Muscle of leg (tissue), 11 donors: ENCODE measurements around the gene FAM184B. TPM values are rescaled to one million over a fixed set of nuclear protein-coding genes. Genes with fewer than 3 reads are reported as not detected.
A peak's percentile ranks its signal among the peaks of the same experiment; 100 is the strongest.

Source experiments
- DNase-seq: peaks from one replicate; pipeline ENCODE4 v3.0.0; 2013
- H3K27ac ChIP-seq: one replicate; pipeline ENCODE4 v1.5.1; 2013; ENCODE audit warnings: mild to moderate bottlenecking, low read length, control low read depth
- H3K27me3 ChIP-seq: one replicate; pipeline ENCODE4 v1.6.1; 2013; ENCODE audit warnings: low read length; ENCODE audit not compliant: control insufficient read depth, insufficient read depth
- H3K36me3 ChIP-seq: one replicate; pipeline ENCODE4 v1.6.1; 2013; ENCODE audit warnings: low read length; ENCODE audit not compliant: control insufficient read depth, insufficient read depth
- H3K4me1 ChIP-seq: one replicate; pipeline ENCODE4 v1.6.1; 2013; ENCODE audit warnings: low read length; ENCODE audit not compliant: control insufficient read depth, insufficient read depth
- H3K4me3 ChIP-seq: one replicate; pipeline ENCODE4 v1.5.1; 2013; ENCODE audit warnings: low read length, control low read depth
- H3K9me3 ChIP-seq: replicated peaks from 2 replicates; pipeline ENCODE4 v1.6.1; 2013; ENCODE audit warnings: low read depth, low read length; ENCODE audit not compliant: control insufficient read depth
- WGBS: methylation state at CpG from one replicate; pipeline ENCODE4 v1.1.5; 2013; ENCODE audit warnings: missing lambda C conversion rate; ENCODE audit not compliant: insufficient coverage; 5-methylcytosine and 5-hydroxymethylcytosine counted together
- polyA plus RNA-seq, 8 donors: library from polyadenylated mRNA; unstranded; fragments of 120-200 nt; gene quantifications; one replicate each; pipeline versions ENCODE4 v1.2.1 to v1.2.3, GENCODE V29; 2013; ENCODE audit warnings: inconsistent platforms in 1 of 8, low replicate concordance in 1 of 8; ENCODE audit not compliant: insufficient read length in 8 of 8, insufficient read depth in 1 of 8
- total RNA-seq: library from RNA; stranded (reverse); fragments of 120-200 nt; gene quantifications from one replicate; pipeline ENCODE4 v1.2.4, GENCODE V29; 2013

Gene FAM184B
- total and polyA plus RNA-seq, 9 donors: 1.1 to 6.4 (median 4.1) TPM

DNA sequence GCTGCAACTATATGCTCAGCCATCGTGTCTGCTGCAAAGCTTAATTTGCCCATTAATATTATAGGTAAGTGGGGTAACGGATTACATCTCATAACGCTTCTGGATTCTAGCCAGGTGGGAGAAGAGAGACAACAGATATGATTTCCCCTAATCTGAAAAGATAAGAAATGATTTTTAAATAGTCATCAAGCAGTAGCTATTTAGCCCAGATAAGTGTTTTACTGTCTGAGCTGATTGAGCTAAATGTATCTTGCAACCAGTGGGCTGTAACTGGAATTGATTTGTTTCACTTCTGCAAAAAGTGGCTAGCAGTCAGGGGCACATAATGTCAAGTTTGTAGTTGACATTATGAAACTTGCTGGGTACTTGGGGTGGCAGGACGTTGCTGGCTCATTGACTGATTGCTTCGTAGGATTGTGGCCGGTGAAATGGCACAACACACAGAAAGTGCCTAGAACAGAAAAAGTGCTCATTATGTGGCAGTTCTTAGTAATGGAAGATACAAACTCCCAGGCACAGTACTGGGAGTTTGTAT, 185.9 kb downstream of the FAM184B start:
- whole genome bisulfite sequencing: 92% methylated on average over 2 of the region's 6 CpGs
- no peak overlapping the region for H3K27ac ChIP-seq
- H3K4me3 ChIP-seq: no peak overlapping the region
- no peaks in the 10 kb centered on the region for H3K27me3 ChIP-seq
- H3K4me1 ChIP-seq: no peaks in the 10 kb centered on the region
- peaks cover 66% of the 10 kb centered on the region for H3K36me3 ChIP-seq
- DNase-seq: peak; percentile 53
- no peaks in the 10 kb centered on the region for H3K9me3 ChIP-seq

DNA sequence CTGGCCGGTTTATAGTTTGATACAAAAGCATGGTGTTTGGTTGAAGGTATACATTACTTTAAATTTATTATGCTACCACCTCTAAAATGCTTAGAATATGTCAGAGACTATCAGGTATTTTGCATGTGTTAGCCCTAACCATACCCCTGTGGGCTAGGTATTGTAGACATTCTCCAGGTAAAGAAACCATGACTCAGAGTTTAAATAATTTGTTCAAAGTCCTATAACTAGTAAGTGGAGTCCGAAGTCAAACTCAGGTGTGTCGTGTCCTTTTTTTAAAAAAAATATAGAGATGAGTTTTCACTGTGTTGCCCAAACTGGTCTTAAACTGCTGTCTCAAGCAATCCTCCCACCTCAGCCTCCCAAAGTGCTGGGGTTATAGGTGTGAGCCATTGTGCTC, 192.1 kb downstream of the FAM184B start:
- Histone ChIP-seq H3K36me3 (peaks cover 67% of the 10 kb centered on the region), H3K4me1 (no peaks in the 10 kb centered on the region), H3K27me3 (no peaks in the 10 kb centered on the region), H3K4me3 (no peak overlapping the region), H3K27ac (no peak overlapping the region), H3K9me3 (no peaks in the 10 kb centered on the region)
- no CpG with 5 or more reads among the region's 3 CpGs for WGBS
- DNase-seq: no peak

DNA sequence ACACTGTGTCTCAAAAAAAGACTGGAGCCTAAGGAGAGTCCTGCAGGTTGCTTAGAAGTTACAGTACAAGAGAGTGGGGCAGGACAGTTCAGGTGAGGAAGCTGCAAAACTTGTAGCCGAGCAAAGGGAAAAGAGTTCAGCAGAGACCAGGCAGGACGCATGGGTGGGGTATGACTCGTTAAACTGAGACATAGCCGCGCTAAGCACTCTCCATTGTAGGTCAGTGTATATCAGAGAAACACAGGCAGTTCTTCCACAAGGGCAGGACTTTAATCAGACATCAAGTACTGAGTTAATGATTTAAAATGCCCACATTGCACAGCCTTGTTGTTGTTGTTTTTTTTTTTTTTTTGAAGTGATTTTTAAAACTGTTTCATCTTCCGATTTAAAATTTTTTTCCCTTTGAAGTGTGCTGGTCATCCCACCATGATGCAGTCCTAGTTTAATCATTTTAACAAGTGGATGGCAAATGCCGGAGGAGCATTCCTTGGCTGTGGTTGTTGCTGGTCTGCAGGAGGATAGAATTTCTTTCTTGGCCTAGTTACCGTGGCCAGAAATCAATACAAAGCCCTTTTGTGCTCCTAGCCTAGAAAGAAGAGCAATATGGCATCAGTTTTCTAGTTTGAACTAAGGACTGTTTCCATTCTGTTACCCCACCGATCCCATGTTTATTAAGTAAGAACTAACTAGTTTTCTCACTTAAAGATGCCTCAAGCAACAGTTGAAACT, 194.2 kb downstream of the FAM184B start:
- no peaks in the 10 kb centered on the region for H3K4me1 ChIP-seq
- no peaks in the 10 kb centered on the region for H3K9me3 ChIP-seq
- no peak overlapping the region for H3K27ac ChIP-seq
- no peaks in the 10 kb centered on the region for H3K27me3 ChIP-seq
- H3K36me3 ChIP-seq: peaks cover 77% of the 10 kb centered on the region
- WGBS: 91% methylated on average over 5 of the region's 9 CpGs
- no peak overlapping the region for H3K4me3 ChIP-seq
- no peak for DNase-seq

DNA sequence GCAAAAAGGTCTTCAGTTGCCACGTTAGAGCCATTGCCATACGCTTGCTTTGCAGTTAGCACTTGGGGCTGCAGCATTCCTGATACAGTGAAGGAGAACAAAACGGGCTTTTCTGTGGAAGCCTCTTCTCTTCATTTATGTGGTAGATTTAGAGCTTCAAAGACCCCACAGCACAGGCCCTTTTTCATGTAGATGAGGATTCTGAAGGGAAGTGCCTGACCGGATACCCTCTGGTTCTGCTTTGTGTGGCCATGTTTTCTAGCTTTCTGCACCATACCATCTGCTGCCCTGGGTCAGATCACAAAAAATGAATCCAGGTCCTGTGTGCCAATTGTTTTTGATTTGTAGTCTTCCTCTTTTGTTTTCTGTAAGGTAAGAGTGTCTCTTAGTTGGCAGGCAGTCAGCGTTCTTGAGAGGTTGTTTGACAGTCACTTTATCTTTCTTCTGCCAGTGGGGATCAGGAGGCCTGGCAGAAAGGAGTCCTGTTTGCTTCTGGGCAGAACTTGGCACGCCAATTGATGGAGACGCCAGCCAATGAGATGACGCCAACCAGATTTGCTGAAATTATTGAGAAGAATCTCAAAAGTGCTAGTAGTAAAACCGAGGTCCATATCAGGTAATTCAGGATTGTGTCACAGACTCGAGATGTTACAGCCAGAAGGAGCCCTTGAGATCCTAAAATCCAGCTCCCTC, 196.8 kb downstream of the FAM184B start:
- H3K4me3 ChIP-seq: no peak overlapping the region
- no peak overlapping the region for H3K27ac ChIP-seq
- H3K27me3 ChIP-seq: no peaks in the 10 kb centered on the region
- peaks cover 6% of the 10 kb centered on the region for H3K4me1 ChIP-seq
- 94% methylated on average over 8 of the region's 10 CpGs for WGBS
- H3K36me3 ChIP-seq: peaks cover 79% of the 10 kb centered on the region
- DNase-seq: no peak
- H3K9me3 ChIP-seq: no peaks in the 10 kb centered on the region

GRCh38 chr4:17583941-17584340, 197.5 kb downstream of the FAM184B start:
- no peaks in the 10 kb centered on the region for H3K27me3 ChIP-seq
- H3K4me1 ChIP-seq: peaks cover 6% of the 10 kb centered on the region
- H3K4me3 ChIP-seq: no peak overlapping the region
- WGBS: 84% methylated on average over 3 of the region's 4 CpGs
- no peaks in the 10 kb centered on the region for H3K9me3 ChIP-seq
- DNase-seq: no peak
- peaks cover 76% of the 10 kb centered on the region for H3K36me3 ChIP-seq
- H3K27ac ChIP-seq: no peak overlapping the region

GRCh38 chr4:17583276-17583675, 198.1 kb downstream of the FAM184B start:
- DNase-seq: no peak
- peaks cover 72% of the 10 kb centered on the region for H3K36me3 ChIP-seq
- 81% methylated on average over 9 of the region's 9 CpGs for WGBS
- peaks cover 12% of the 10 kb centered on the region for H3K4me1 ChIP-seq
- H3K27ac ChIP-seq: no peak overlapping the region
- no peak overlapping the region for H3K4me3 ChIP-seq
- H3K9me3 ChIP-seq: no peaks in the 10 kb centered on the region
- H3K27me3 ChIP-seq: no peaks in the 10 kb centered on the region

- Histone ChIP-seq H3K4me1 (peaks cover 22% of the 10 kb centered on the region), H3K36me3 (peaks cover 60% of the 10 kb centered on the region), H3K9me3 (no peaks in the 10 kb centered on the region), H3K4me3 (no peak overlapping the region), H3K27ac (peak overlapping the region; percentile 35), H3K27me3 (no peaks in the 10 kb centered on the region)
- WGBS: 89% methylated on average over 3 of the region's 7 CpGs
- DNase-seq: no peak
These were observed 200.5 kb downstream of the FAM184B start for GRCh38 chr4:17580969-17581368.

Other genes starting within 250 kb of the FAM184B start
- gene LAP3, start 204.4 kb downstream of the FAM184B start, total RNA-seq: 47.7 TPM
- 10 to 100 TPM; 45.2 to 57.5 (median 47.7) TPM for gene LAP3, start 204.4 kb downstream of the FAM184B start, polyA plus RNA-seq
- 15.5 TPM for gene MED28, start 167.0 kb downstream of the FAM184B start, total RNA-seq
- 10 to 100 TPM; 22.8 to 33.1 (median 28.1) TPM for gene MED28, start 167.0 kb downstream of the FAM184B start, polyA plus RNA-seq
- 32.5 TPM for gene DCAF16, start 29.1 kb upstream of the FAM184B start, total RNA-seq
- 10 to 100 TPM; 18.1 to 41.0 (median 25.2) TPM for gene DCAF16, start 29.1 kb upstream of the FAM184B start, polyA plus RNA-seq
- 13.6 TPM for gene NCAPG, start 29.4 kb upstream of the FAM184B start, total RNA-seq
- gene NCAPG, start 29.4 kb upstream of the FAM184B start, polyA plus RNA-seq: 10 to 100 TPM; 11.4 to 19.7 (median 15.6) TPM
- 16.4 TPM for gene LCORL, start 240.1 kb upstream of the FAM184B start, total RNA-seq
- gene LCORL, start 240.1 kb upstream of the FAM184B start, polyA plus RNA-seq: 10 to 100 TPM in 4 of 8 donors, 1 to 10 TPM in 4; 9.4 to 12.3 (median 10.2) TPM